RCC 7860 (cell line): ENCODE data around the gene GATC.
"Not testable (repeated sequence)": the region's sequence is repeated elsewhere in the genome, so short reads cannot be mapped to it uniquely, and the experiment has no call there.

Experiments used
- DNase-seq: peaks from one replicate; pipeline ENCODE4 v3.0.0-alpha.2; 2015; ENCODE audit warnings: low spot score
- FAIRE-seq: peaks from 2 replicates; lab custom pipeline; 2012; peaks lifted over from hg19 to GRCh38; lab: Jason Lieb, UNC

GATC gene

GRCh38 chr12:120432772-120433525 lies 13.3 kb upstream of the GATC start:
- FAIRE-seq = no peak
- no peak for DNase-seq

- DNase-seq = peak; percentile 97
- peak; percentile 85 for FAIRE-seq
Observed at GRCh38 chr12:120437735-120438494, 8.3 kb upstream of the GATC start, which contains the start of gene COX6A1. Gene COX6A1 (plus strand): TSS chr12:120438113. CDS start chr12:120438127, 14 bp downstream.

GRCh38 chr12:120438495-120439198 lies 7.6 kb upstream of the GATC start:
- FAIRE-seq (no peak), DNase-seq (no peak)

GRCh38 chr12:120439646-120440247 lies 6.5 kb upstream of the GATC start:
- DNase-seq (peak; percentile 31), FAIRE-seq (no peak)

GRCh38 chr12:120444676-120445075 lies 1.6 kb upstream of the GATC start:
- FAIRE-seq = no peak
- DNase-seq = no peak

- DNase-seq, FAIRE-seq: not testable (repeated sequence)
Observed at GRCh38 chr12:120446844-120447178, 567 bp downstream of the GATC start.

GRCh38 chr12:120447992-120448391 lies 1.7 kb downstream of the GATC start:
- DNase-seq (no peak), FAIRE-seq (no peak)

GRCh38 chr12:120452524-120452923 lies 6.3 kb downstream of the GATC start:
- not testable (repeated sequence) for DNase-seq, FAIRE-seq

GRCh38 chr12:120453060-120453750 lies 7.0 kb downstream of the GATC start:
- DNase-seq = no peak
- no peak for FAIRE-seq

- FAIRE-seq (no peak), DNase-seq (peak; percentile 22)
Observed at GRCh38 chr12:120453977-120454376, 7.7 kb downstream of the GATC start.

- FAIRE-seq = no peak
Observed at GRCh38 chr12:120455302-120455701, 9.1 kb downstream of the GATC start.

GRCh38 chr12:120457133-120457532 lies 10.9 kb downstream of the GATC start:
- no peak for FAIRE-seq
- no peak for DNase-seq

More at GRCh38 chr12:120455302-120455701, 9.1 kb downstream of the GATC start:
- no peak for DNase-seq

- FAIRE-seq (no peak), DNase-seq (no peak)
Observed at GRCh38 chr12:120460157-120460556, 13.9 kb downstream of the GATC start.

GRCh38 chr12:120462099-120462640 lies 15.9 kb downstream of the GATC start:
- FAIRE-seq (no peak), DNase-seq (no peak)

- no peak for DNase-seq
- FAIRE-seq = no peak
Observed at GRCh38 chr12:120463712-120464111, 17.5 kb downstream of the GATC start.

GRCh38 chr12:120465756-120466155 lies 19.5 kb downstream of the GATC start:
- DNase-seq = no peak

GRCh38 chr12:120466560-120467315 lies 20.5 kb downstream of the GATC start:
- FAIRE-seq (no peak), DNase-seq (no peak)

More at GRCh38 chr12:120465756-120466155, 19.5 kb downstream of the GATC start:
- FAIRE-seq = no peak

GRCh38 chr12:120467439-120467838 lies 21.2 kb downstream of the GATC start:
- DNase-seq = no peak
- no peak for FAIRE-seq

- FAIRE-seq = no peak
- DNase-seq = peak; percentile 35
Observed at GRCh38 chr12:120468325-120468820, 22.1 kb downstream of the GATC start.
